Osteoblast (primary cell): Measurements from ENCODE around the gene PLBD2. TPM values are rescaled to one million over a fixed set of nuclear protein-coding genes. Genes with fewer than 3 reads are reported as not detected.

Experiments used
- DNase-seq: peaks from one replicate; pipeline ENCODE4 v3.0.0; 2011; ENCODE audit warnings: low spot score, mixed read lengths; ENCODE audit not compliant: insufficient read length; ENCODE audit errors: missing footprints
- H2AFZ ChIP-seq: 2 replicates; pipeline ENCODE4 v1.6.0; 2011; ENCODE audit warnings: mild to moderate bottlenecking, low read length
- H3K27ac ChIP-seq: 2 replicates; pipeline ENCODE4 v1.5.1; 2011; ENCODE audit warnings: mild to moderate bottlenecking, low read depth, low read length, moderate library complexity
- H3K27me3 ChIP-seq: 2 replicates; pipeline ENCODE4 v1.6.0; 2012; ENCODE audit warnings: mild to moderate bottlenecking, control low read depth, inconsistent platforms, low read length, moderate library complexity; ENCODE audit not compliant: insufficient read depth
- H3K36me3 ChIP-seq: 2 replicates; pipeline ENCODE4 v1.5.1; 2011; ENCODE audit warnings: mild to moderate bottlenecking, low read length, control low read depth, moderate library complexity; ENCODE audit not compliant: insufficient read depth
- H3K4me1 ChIP-seq: 2 replicates; pipeline ENCODE4 v1.5.1; 2011; ENCODE audit warnings: mild to moderate bottlenecking, low read length, control low read depth, moderate library complexity; ENCODE audit not compliant: insufficient read depth
- H3K4me2 ChIP-seq: 2 replicates; pipeline ENCODE4 v1.6.0; 2011; ENCODE audit warnings: mild to moderate bottlenecking, low read length; ENCODE audit not compliant: insufficient read depth
- H3K4me3 ChIP-seq: fragments of 200-600 bp; sonication (generic); 3 replicates; pipeline ENCODE4 v1.5.1; 2012; ENCODE audit warnings: mild to moderate bottlenecking, low read length, inconsistent platforms; ENCODE audit not compliant: insufficient read depth
- H3K79me2 ChIP-seq: 2 replicates; pipeline ENCODE4 v1.6.0; 2012; ENCODE audit warnings: mild to moderate bottlenecking, low read length, control low read depth, inconsistent platforms; ENCODE audit not compliant: insufficient read depth
- H3K9me3 ChIP-seq: 2 replicates; pipeline ENCODE4 v1.5.1; 2011; ENCODE audit warnings: low read depth, low read length, control low read depth
- H4K20me1 ChIP-seq: 2 replicates; pipeline ENCODE4 v1.6.0; 2012; ENCODE audit warnings: mild to moderate bottlenecking, low read length, control low read depth; ENCODE audit not compliant: insufficient read depth
- total RNA-seq: library from RNA; depleted of rRNA; stranded (reverse); fragments of >200 nt; gene quantifications from 2 replicates; pipeline ENCODE4 v1.2.3, GENCODE V29; 2012
- TF ChIP-seq, protein P1 (sequence below): IDR thresholded peaks from 2 replicates; pipeline ENCODE4 v1.5.1; 2011; ENCODE audit warnings: mild to moderate bottlenecking, low read depth, low read length, moderate library complexity; ENCODE audit errors: extremely low read depth

The PLBD2 gene
- total RNA-seq, 1 donor: 69.1 TPM

DNA sequence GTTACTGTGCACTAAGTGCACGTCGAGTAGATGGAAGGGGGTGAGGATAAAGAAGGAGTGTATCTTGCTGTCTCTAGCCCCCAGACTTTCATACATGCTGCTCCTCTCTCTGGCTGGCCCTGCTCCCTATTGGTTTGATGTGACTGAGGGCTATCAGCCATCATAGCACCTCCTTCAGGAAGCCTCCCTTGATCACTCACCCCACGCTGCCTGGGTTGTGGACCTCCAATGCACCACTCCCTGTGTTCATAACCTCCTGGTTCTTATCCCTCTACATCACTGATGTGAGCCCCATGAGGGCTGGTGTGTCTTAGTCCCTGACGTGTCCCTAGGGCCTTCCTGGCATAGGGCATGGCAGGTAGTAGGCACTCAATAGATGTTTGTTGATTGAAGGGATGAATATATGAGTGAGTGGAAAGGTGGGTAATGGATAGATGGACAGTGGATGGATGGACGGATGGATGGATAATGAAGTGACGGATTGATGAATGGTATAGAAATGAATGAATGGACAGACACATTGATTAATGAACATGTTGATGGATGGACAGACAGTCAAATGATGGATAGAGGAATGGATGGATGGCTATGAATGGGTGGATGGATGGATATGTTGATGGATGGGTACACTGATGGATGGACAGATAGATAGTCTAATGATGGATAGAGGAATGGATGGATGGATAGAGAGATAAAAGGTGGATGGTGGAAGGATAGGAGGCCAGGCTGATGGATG is 78.8 kb downstream of the PLBD2 start:
- DNase-seq: no peak
- no peak overlapping the region for H2AFZ ChIP-seq
- H3K27me3 ChIP-seq: no peaks in the 10 kb centered on the region
- H3K4me3 ChIP-seq: no peak overlapping the region
- no peaks in the 10 kb centered on the region for H4K20me1 ChIP-seq
- H3K4me1 ChIP-seq: no peaks in the 10 kb centered on the region
- no peak overlapping the region for H3K4me2 ChIP-seq
- no peaks in the 10 kb centered on the region for H3K36me3 ChIP-seq
- TF ChIP-seq, protein P1, sequence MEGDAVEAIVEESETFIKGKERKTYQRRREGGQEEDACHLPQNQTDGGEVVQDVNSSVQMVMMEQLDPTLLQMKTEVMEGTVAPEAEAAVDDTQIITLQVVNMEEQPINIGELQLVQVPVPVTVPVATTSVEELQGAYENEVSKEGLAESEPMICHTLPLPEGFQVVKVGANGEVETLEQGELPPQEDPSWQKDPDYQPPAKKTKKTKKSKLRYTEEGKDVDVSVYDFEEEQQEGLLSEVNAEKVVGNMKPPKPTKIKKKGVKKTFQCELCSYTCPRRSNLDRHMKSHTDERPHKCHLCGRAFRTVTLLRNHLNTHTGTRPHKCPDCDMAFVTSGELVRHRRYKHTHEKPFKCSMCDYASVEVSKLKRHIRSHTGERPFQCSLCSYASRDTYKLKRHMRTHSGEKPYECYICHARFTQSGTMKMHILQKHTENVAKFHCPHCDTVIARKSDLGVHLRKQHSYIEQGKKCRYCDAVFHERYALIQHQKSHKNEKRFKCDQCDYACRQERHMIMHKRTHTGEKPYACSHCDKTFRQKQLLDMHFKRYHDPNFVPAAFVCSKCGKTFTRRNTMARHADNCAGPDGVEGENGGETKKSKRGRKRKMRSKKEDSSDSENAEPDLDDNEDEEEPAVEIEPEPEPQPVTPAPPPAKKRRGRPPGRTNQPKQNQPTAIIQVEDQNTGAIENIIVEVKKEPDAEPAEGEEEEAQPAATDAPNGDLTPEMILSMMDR: no peak
- H3K9me3 ChIP-seq: no peaks in the 10 kb centered on the region
- H3K27ac ChIP-seq: no peak overlapping the region
- H3K79me2 ChIP-seq: no peaks in the 10 kb centered on the region

DNA sequence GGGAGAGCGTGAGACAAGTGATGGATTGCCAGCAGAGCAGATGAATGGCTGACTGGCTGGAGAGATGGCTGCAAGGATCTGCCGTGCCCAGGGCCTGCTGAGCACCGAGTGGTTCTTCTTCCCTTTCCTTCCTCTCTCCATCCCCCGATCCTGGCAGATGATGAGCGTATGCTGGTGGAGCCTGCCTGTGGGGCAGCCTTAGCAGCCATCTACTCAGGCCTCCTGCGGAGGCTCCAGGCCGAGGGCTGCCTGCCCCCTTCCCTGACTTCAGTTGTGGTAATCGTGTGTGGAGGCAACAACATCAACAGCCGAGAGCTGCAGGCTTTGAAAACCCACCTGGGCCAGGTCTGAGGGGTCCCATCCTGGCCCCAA is 79.3 kb downstream of the PLBD2 start:
- Histone ChIP-seq H3K36me3 (no peaks in the 10 kb centered on the region), H3K79me2 (no peaks in the 10 kb centered on the region), H4K20me1 (no peaks in the 10 kb centered on the region), H3K4me2 (no peak overlapping the region), H3K4me1 (no peaks in the 10 kb centered on the region), H3K27ac (no peak overlapping the region), H3K4me3 (no peak overlapping the region), H3K27me3 (no peaks in the 10 kb centered on the region), H2AFZ (no peak overlapping the region), H3K9me3 (no peaks in the 10 kb centered on the region)
- no peak for DNase-seq
- TF ChIP-seq, protein P1: no peak

DNA sequence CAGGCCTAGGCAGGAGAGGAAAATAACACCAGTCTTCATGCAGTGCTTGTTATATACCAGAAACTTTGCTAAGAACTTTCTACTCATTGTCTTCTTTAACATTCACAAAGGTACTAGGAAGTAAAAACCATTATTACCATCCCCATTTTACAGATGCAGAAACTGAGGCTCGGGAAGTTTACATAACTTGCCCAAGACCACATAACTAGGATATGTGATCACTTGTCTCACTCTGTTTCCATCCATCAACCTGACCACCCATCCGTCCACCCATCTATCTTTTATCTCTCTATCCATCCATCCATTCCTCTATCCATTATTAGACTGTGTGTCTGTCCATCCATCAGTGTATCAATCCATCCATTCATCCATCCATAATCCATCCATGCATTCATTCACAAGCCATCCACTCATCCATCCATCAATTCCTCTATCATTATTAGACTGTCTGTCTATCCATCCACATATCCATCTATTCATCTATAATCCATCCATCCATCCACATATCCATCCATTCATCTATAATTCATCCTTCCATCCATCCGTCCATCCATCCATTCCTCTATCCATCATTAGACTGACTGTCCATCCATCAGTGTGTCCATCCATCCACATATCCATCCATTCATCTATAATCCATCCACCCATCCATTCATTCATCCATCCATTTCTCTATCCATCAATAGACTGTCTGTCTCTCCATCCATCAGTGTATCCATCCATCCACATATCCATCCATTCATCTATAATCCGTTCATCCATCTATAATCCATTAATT is 80.3 kb downstream of the PLBD2 start:
- TF ChIP-seq, protein P1: no peak
- no peak overlapping the region for H3K4me2 ChIP-seq
- H2AFZ ChIP-seq: no peak overlapping the region
- no peaks in the 10 kb centered on the region for H3K9me3 ChIP-seq
- H4K20me1 ChIP-seq: no peaks in the 10 kb centered on the region
- no peaks in the 10 kb centered on the region for H3K79me2 ChIP-seq
- H3K36me3 ChIP-seq: no peaks in the 10 kb centered on the region
- no peak overlapping the region for H3K27ac ChIP-seq
- H3K4me1 ChIP-seq: no peaks in the 10 kb centered on the region
- DNase-seq: no peak
- no peak overlapping the region for H3K4me3 ChIP-seq
- no peaks in the 10 kb centered on the region for H3K27me3 ChIP-seq

DNA sequence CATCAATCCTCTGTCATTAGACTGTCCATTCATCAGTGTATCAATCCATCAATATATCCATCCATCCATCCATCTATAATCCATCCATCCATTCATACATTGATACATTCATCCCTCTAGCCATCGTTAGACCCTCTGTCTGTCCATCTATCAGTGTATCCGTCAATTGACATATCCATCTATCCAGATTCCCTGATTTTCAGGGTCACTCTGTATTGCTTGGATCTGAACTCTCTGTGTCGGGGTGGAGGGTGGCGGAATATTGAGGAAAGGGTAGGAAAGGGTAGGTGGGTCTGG is 80.9 kb downstream of the PLBD2 start:
- no peak overlapping the region for H2AFZ ChIP-seq
- no peaks in the 10 kb centered on the region for H3K79me2 ChIP-seq
- no peaks in the 10 kb centered on the region for H3K4me1 ChIP-seq
- TF ChIP-seq, protein P1: no peak
- H4K20me1 ChIP-seq: no peaks in the 10 kb centered on the region
- no peak overlapping the region for H3K4me3 ChIP-seq
- H3K27me3 ChIP-seq: peaks cover 1% of the 10 kb centered on the region
- no peak overlapping the region for H3K4me2 ChIP-seq
- H3K36me3 ChIP-seq: no peaks in the 10 kb centered on the region
- no peak overlapping the region for H3K27ac ChIP-seq
- H3K9me3 ChIP-seq: no peaks in the 10 kb centered on the region
- no peak for DNase-seq
